ENCODE data around the gene PHAX. TPM values are rescaled to one million over a fixed set of nuclear protein-coding genes. Genes with fewer than 3 reads are reported as not detected.
"Not testable (repeated sequence)": the region's sequence is repeated elsewhere in the genome, so short reads cannot be mapped to it uniquely, and the experiment has no call there.

Gene PHAX, protein sequence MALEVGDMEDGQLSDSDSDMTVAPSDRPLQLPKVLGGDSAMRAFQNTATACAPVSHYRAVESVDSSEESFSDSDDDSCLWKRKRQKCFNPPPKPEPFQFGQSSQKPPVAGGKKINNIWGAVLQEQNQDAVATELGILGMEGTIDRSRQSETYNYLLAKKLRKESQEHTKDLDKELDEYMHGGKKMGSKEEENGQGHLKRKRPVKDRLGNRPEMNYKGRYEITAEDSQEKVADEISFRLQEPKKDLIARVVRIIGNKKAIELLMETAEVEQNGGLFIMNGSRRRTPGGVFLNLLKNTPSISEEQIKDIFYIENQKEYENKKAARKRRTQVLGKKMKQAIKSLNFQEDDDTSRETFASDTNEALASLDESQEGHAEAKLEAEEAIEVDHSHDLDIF
- total RNA-seq (2021) = 21.5 and 30.6 TPM in 2 replicates
- Bru-seq, nascent RNA = percentile 90 among the genes with signal in this experiment
- percentile 81 among the genes with signal in this experiment for BruChase-seq, experiment 1, labeled RNA remaining after a 2-hour chase
- percentile 84 among the genes with signal in this experiment for BruChase-seq, experiment 2, labeled RNA remaining after a 6-hour chase
- long read RNA-seq, full-length matches to known transcripts = 21 of 31 reads
- long read RNA-seq, partial matches to known transcripts = 2 of 31 reads
- long read RNA-seq, other reads (novel, unspliced or antisense) = 8 of 31 reads

DNA sequence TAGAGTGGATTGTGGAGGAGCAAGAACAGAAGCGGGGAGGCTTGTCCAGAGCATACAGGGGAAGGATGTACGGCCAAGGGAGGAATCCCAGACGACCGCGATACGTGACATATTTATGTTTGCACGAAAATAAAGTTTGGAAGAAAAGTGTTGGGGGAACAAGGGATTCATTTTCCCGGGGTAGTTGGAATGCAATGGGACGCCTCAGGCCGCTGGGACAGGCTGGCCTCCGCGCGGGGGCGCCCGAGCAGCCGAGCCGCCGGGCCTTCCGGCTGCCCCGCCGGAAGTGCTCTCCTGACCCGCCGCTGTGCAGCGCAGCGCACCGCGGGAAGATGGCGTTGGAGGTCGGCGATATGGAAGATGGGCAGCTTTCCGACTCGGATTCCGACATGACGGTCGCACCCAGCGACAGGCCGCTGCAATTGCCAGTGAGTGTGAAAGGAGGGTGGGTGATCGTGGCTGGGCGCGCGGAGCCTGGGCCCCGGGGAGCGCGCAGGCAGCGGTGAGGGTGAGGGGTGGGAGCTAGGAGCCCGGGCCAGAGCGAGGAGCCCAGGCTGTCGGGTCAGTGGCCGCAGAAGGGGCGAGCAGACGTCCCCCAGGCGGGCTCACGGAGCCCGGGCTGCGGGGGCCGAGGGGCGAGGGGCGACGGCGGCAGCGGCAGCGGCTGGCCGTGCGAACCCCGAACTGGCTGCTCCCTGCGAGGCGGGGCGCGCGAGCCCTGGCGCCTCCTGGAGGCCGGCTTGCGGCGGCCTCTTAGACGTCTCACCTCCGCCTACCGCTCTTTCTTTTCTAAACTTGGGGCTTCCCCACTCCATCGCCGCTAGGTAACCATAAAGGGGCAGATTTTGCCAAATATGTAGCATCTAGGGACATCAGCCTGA, at the start of gene PHAX:
Gene PHAX, plus strand, starts transcription at position 317 of the 881 bp plus-strand sequence. Its CDS starts 16 bp downstream, at position 333.
- Histone ChIP-seq H3F3A (ENCODE audit: insufficient read depth, low read depth) (peaks cover 6% of the 10 kb centered on the region; the same call in 1 of the 2 replicates), H3K27ac (peak within 1 kb of the TSS; percentile 41; the same call in 1 of the 2 replicates), H3K4me2 (peak within 1 kb of the TSS; percentile 98), H2AFZ (peak within 1 kb of the TSS; percentile 99), H3K79me2 (ENCODE audit: low read depth) (peaks cover 50% of the 10 kb centered on the region), H4K20me1 (ENCODE audit: insufficient read depth) (peaks cover 18% of the 10 kb centered on the region; the same call in 1 of the 2 replicates), H3K9me3 (ENCODE audit: insufficient read depth, low read depth) (no peaks in the 10 kb centered on the region), H3K4me3 (peak within 1 kb of the TSS; percentile 98), H3K27me3 (ENCODE audit: insufficient read depth, low read depth) (no peaks in the 10 kb centered on the region), H3K9me2 (ENCODE audit: insufficient read depth) (no peaks in the 10 kb centered on the region), H3K36me3 (ENCODE audit: low read depth) (0 out of 2 replicates have a peak, but pooled peaks cover 13% of the 10 kb centered on the region), H3K4me1 (replicated peaks; ENCODE audit: insufficient read depth) (peaks cover 10% of the 10 kb centered on the region)
- POLR2A ChIA-PET (ENCODE audit: unreplicated experiment) = interaction anchor here (0.7 kb wide), 2 partner anchors 13 to 178 kb away, joined by 9 to 12 read pairs; no protein-coding TSS in a partner anchor
- peak; percentile 52 to 75 for DNase-seq
- BruUV-seq (replicated peaks) = no TSS peak
- intact Hi-C loops (cut with micrococcal nuclease; ENCODE audit: unreplicated experiment) = no loop called here
- no peak for TF ChIP-seq EZH2 (IDR thresholded peaks at IDR 0.05; ENCODE audit: low read depth)
- TF ChIP-seq, protein P1, sequence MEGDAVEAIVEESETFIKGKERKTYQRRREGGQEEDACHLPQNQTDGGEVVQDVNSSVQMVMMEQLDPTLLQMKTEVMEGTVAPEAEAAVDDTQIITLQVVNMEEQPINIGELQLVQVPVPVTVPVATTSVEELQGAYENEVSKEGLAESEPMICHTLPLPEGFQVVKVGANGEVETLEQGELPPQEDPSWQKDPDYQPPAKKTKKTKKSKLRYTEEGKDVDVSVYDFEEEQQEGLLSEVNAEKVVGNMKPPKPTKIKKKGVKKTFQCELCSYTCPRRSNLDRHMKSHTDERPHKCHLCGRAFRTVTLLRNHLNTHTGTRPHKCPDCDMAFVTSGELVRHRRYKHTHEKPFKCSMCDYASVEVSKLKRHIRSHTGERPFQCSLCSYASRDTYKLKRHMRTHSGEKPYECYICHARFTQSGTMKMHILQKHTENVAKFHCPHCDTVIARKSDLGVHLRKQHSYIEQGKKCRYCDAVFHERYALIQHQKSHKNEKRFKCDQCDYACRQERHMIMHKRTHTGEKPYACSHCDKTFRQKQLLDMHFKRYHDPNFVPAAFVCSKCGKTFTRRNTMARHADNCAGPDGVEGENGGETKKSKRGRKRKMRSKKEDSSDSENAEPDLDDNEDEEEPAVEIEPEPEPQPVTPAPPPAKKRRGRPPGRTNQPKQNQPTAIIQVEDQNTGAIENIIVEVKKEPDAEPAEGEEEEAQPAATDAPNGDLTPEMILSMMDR (conservative IDR thresholded peaks at IDR 0.05) = peak; percentile 54
- CTCF ChIA-PET = interaction anchor here (0.7 kb wide), 1 partner anchor 23 kb away, joined by 3 read pairs; no protein-coding TSS in a partner anchor

DNA sequence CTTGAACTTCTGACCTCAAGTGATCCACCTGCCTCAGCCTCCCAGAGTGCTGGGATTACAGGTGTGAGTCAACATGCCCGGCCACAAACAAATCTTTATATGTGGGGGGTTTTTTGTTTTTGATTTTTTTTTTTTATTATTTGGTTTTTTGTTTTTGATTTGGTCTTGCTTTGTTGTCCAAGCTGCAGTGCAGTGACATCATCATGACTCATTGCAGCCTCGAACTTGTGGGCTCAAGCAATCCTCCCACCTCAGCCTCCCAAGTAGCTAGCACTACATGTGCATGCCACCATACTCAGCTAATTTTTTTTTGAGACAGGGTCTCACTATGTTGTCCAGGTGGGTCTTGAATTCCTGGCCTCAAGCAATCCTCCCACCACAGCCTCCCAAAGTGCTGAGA, 48.1 kb upstream of the PHAX start:
- no TSS peak for BruUV-seq (replicated peaks)
- no peaks in the 10 kb centered on the region for H3K27me3 ChIP-seq (ENCODE audit: insufficient read depth, low read depth)
- no peak for DNase-seq
- H3F3A ChIP-seq (ENCODE audit: insufficient read depth, low read depth) = no peaks in the 10 kb centered on the region
- H3K4me2 ChIP-seq = no peak overlapping the region
- H2AFZ ChIP-seq = no peak overlapping the region
- CTCF ChIA-PET = no interaction called here
- H3K9me2 ChIP-seq (ENCODE audit: insufficient read depth) = no peaks in the 10 kb centered on the region
- H3K79me2 ChIP-seq (ENCODE audit: low read depth) = no peaks in the 10 kb centered on the region
- intact Hi-C loops (cut with micrococcal nuclease; ENCODE audit: unreplicated experiment) = no loop called here
- no peaks in the 10 kb centered on the region for H3K4me1 ChIP-seq (replicated peaks; ENCODE audit: insufficient read depth)
- peaks cover 29% of the 10 kb centered on the region; the same call in 1 of the 2 replicates for H3K36me3 ChIP-seq (ENCODE audit: low read depth)
- TF ChIP-seq, protein P1 (conservative IDR thresholded peaks at IDR 0.05) = no peak
- TF ChIP-seq EZH2 (IDR thresholded peaks at IDR 0.05; ENCODE audit: low read depth) = no peak
- H3K4me3 ChIP-seq = no peak overlapping the region
- no peak overlapping the region for H3K27ac ChIP-seq
- no peaks in the 10 kb centered on the region for H4K20me1 ChIP-seq (ENCODE audit: insufficient read depth)
- H3K9me3 ChIP-seq (ENCODE audit: insufficient read depth, low read depth) = no peaks in the 10 kb centered on the region
- POLR2A ChIA-PET (ENCODE audit: unreplicated experiment) = no interaction called here

DNA sequence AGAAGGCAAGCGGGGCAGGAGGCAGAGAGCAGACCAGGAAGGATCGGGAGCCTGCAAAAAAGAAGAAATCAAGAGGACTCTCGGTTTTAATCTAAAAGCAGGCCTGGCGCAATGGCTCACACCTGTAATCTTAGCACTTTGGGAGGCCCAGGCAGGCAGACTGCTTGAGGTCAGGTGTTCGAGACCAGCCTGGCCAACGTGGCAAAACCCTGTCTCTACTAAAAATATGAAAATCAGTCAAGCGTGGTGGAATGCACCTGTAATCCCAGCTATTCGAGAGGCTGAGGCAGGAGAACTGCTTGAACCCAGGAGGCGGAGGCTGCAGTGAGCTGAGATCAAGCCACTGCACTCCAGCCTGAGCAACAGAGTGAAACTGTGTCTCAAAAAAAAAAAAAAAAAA, 45.6 kb upstream of the PHAX start:
- H3F3A ChIP-seq (ENCODE audit: insufficient read depth, low read depth); H3K4me2 ChIP-seq; CTCF ChIA-PET; H3K9me2 ChIP-seq (ENCODE audit: insufficient read depth); H3K27me3 ChIP-seq (ENCODE audit: insufficient read depth, low read depth); DNase-seq; intact Hi-C loops (cut with micrococcal nuclease; ENCODE audit: unreplicated experiment); H3K4me3 ChIP-seq; H3K9me3 ChIP-seq (ENCODE audit: insufficient read depth, low read depth); H3K79me2 ChIP-seq (ENCODE audit: low read depth); H3K27ac ChIP-seq; POLR2A ChIA-PET (ENCODE audit: unreplicated experiment); BruUV-seq (replicated peaks); H4K20me1 ChIP-seq (ENCODE audit: insufficient read depth); H3K4me1 ChIP-seq (replicated peaks; ENCODE audit: insufficient read depth); H2AFZ ChIP-seq: not testable (repeated sequence)
- H3K36me3 ChIP-seq (ENCODE audit: low read depth) = peaks cover 17% of the 10 kb centered on the region
